ENCODE data around the gene PAK6. TPM values are rescaled to one million over a fixed set of nuclear protein-coding genes. Genes with fewer than 3 reads are reported as not detected.
A peak's percentile ranks its signal among the peaks of the same experiment; 100 is the strongest.

PAK6 gene
- total and polyA plus RNA-seq, 9 of the 15 experiments (the other 6 are each of a cell fraction or from before 2014, with no cell fraction given) = 0.03 to 0.74 (median 0.16) TPM; not detected in 2

DNA sequence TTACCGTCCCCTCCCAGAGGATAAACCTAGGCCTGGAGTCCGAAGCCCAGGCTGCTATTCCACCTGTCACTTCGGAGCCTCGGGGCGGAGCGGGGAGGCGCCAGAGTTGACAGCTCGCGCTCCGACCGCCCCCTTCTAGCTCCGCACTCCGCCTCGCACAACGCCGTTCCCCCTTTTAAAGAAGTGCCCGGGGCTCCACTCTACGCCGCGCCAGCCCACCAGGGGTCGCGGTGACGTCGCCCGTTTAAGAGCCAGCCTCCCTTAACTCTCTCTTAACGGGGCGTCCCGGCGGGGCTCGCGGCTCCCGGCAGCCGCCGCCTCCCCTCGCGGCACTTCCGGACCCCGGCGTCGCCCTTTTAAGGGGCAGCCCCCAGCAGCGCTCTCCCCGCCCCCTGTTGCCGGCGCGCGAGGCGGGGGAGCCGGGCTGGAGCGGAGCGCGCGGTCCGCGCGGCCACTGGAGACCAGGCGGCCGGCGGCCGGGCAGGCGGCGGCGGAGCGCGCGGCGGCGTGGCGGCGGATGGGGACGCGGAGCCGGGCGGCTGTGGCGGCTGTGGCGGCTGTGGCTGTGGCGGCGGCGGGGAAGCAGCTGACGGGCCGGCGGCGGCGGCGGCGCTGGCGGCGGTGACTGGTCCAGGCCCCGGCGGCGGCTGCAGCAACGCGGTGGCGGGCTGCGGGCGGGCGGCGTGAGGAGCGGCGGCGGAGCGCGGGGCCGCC is 84.5 kb downstream of the PAK6 start, which contains the start of gene INAFM2 (continued):
- TF ChIP-seq, protein P1, sequence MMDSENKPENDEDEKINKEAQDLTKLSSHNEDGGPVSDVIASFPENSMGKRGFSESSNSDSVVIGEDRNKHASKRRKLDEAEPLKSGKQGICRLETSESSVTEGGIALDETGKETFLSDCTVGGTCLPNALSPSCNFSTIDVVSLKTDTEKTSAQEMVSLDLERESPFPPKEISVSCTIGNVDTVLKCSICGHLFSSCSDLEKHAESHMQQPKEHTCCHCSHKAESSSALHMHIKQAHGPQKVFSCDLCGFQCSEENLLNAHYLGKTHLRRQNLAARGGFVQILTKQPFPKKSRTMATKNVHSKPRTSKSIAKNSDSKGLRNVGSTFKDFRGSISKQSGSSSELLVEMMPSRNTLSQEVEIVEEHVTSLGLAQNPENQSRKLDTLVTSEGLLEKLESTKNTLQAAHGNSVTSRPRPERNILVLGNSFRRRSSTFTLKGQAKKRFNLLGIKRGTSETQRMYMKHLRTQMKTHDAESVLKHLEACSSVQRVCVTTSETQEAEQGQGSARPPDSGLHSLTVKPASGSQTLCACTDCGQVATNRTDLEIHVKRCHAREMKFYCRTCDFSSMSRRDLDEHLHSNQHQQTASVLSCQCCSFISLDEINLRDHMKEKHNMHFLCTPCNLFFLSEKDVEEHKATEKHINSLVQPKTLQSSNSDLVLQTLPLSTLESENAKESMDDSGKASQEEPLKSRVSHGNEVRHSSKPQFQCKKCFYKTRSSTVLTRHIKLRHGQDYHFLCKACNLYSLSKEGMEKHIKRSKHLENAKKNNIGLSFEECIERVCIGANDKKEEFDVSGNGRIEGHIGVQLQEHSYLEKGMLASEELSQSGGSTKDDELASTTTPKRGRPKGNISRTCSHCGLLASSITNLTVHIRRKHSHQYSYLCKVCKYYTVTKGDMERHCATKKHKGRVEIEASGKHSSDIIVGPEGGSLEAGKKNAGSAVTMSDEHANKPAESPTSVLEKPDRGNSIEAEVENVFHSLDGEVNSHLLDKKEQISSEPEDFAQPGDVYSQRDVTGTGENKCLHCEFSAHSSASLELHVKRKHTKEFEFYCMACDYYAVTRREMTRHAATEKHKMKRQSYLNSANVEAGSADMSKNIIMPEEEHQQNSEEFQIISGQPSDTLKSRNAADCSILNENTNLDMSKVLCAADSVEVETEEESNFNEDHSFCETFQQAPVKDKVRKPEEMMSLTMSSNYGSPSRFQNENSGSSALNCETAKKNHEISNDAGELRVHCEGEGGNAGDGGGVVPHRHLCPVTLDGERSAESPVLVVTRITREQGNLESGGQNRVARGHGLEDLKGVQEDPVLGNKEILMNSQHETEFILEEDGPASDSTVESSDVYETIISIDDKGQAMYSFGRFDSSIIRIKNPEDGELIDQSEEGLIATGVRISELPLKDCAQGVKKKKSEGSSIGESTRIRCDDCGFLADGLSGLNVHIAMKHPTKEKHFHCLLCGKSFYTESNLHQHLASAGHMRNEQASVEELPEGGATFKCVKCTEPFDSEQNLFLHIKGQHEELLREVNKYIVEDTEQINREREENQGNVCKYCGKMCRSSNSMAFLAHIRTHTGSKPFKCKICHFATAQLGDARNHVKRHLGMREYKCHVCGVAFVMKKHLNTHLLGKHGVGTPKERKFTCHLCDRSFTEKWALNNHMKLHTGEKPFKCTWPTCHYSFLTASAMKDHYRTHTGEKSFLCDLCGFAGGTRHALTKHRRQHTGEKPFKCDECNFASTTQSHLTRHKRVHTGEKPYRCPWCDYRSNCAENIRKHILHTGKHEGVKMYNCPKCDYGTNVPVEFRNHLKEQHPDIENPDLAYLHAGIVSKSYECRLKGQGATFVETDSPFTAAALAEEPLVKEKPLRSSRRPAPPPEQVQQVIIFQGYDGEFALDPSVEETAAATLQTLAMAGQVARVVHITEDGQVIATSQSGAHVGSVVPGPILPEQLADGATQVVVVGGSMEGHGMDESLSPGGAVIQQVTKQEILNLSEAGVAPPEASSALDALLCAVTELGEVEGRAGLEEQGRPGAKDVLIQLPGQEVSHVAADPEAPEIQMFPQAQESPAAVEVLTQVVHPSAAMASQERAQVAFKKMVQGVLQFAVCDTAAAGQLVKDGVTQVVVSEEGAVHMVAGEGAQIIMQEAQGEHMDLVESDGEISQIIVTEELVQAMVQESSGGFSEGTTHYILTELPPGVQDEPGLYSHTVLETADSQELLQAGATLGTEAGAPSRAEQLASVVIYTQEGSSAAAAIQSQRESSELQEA (IDR thresholded peaks at IDR 0.05; ENCODE audit: low read depth) = no peak
- no peak for TF ChIP-seq CBX5 (IDR thresholded peaks at IDR 0.05; ENCODE audit: borderline replicate concordance, low read depth)
- TF ChIP-seq ZNF778 (CRISPR knock-in tag; IDR thresholded peaks at IDR 0.05) = no peak
- TF ChIP-seq COPS2 (conservative IDR thresholded peaks at IDR 0.05) = no peak
- no peak for TF ChIP-seq NCOA4 (IDR thresholded peaks at IDR 0.05; ENCODE audit: partially characterized antibody)
- no peak for TF ChIP-seq RHOXF2B (CRISPR knock-in tag; conservative IDR thresholded peaks at IDR 0.05)
- no peak; the same call in 1 of the 2 replicates for TF ChIP-seq ETV5 (CRISPR knock-in tag; IDR thresholded peaks at IDR 0.05; ENCODE audit: low read depth)
- TF ChIP-seq XRCC3 (IDR thresholded peaks at IDR 0.05) = no peak
- no peak for TF ChIP-seq E4F1 (CRISPR knock-in tag; IDR thresholded peaks at IDR 0.05; ENCODE audit: borderline replicate concordance)
- TF ChIP-seq ZNF224 (CRISPR knock-in tag; IDR thresholded peaks at IDR 0.05) = 0 out of 2 replicates have a peak, but pooled peaks have one; percentile 77
- TF ChIP-seq, protein P2, sequence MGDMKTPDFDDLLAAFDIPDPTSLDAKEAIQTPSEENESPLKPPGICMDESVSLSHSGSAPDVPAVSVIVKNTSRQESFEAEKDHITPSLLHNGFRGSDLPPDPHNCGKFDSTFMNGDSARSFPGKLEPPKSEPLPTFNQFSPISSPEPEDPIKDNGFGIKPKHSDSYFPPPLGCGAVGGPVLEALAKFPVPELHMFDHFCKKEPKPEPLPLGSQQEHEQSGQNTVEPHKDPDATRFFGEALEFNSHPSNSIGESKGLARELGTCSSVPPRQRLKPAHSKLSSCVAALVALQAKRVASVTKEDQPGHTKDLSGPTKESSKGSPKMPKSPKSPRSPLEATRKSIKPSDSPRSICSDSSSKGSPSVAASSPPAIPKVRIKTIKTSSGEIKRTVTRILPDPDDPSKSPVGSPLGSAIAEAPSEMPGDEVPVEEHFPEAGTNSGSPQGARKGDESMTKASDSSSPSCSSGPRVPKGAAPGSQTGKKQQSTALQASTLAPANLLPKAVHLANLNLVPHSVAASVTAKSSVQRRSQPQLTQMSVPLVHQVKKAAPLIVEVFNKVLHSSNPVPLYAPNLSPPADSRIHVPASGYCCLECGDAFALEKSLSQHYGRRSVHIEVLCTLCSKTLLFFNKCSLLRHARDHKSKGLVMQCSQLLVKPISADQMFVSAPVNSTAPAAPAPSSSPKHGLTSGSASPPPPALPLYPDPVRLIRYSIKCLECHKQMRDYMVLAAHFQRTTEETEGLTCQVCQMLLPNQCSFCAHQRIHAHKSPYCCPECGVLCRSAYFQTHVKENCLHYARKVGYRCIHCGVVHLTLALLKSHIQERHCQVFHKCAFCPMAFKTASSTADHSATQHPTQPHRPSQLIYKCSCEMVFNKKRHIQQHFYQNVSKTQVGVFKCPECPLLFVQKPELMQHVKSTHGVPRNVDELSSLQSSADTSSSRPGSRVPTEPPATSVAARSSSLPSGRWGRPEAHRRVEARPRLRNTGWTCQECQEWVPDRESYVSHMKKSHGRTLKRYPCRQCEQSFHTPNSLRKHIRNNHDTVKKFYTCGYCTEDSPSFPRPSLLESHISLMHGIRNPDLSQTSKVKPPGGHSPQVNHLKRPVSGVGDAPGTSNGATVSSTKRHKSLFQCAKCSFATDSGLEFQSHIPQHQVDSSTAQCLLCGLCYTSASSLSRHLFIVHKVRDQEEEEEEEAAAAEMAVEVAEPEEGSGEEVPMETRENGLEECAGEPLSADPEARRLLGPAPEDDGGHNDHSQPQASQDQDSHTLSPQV (IDR thresholded peaks at IDR 0.05) = no peak
- no peak for TF ChIP-seq ZNF780A (CRISPR knock-in tag; IDR thresholded peaks at IDR 0.05)

All from K562 (cell line).